Metanephros (tissue), 2 donors: ENCODE results near the gene SERF1B. TPM values are rescaled to one million over a fixed set of nuclear protein-coding genes. Genes with fewer than 3 reads are reported as not detected.

Experiments used
- small RNA-seq: library from RNA; depleted of rRNA; stranded (forward); fragments of <200 nt; gene quantifications from one replicate; pipeline ENCODE3, GENCODE V24; 2014; ENCODE audit warnings: low replicate concordance
- total RNA-seq: library from RNA; depleted of rRNA; stranded (reverse); fragments of >200 nt; gene quantifications from one replicate; pipeline ENCODE4 v1.2.3, GENCODE V29; 2014

The SERF1B gene
- 48.2 TPM for total RNA-seq

DNA sequence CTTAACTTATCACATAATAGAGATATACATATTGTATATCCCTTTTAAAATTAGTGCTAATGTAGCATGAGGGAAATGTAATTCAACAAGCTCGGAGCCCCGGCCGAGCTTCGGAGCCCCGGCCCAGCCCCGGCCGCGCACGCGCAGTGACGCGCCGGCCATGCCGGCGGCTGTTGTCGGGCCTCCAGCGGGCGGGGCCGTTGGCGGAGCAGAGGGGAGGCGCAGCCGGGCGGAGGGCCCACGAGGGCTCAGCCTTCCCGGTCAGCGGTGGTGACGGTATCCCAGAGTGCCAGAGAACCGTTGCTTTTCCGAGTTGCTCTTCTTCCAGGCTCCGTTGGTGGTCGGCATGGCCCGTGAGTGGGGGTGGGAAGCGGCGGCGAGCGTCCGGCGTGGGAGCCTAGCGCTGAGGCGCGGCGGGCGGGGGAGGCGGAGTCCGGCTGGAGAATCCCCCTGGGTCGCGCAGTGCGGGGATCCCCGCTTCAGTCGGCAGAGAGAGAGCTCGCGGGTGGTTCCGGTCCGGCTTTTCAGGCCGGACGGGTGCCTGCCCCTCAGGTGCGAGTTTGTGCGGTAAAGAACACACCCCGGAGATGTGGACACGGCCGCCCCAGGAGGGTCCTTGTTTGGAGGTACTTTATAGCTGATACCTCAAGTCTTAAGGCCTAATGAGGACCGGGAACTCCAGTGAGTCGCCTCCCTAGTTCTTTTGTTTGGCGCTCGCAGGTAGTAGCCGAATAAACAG lies at the start of gene SERF1B:
Gene SERF1B (plus strand): TSS at position 146 of the 739 bp plus-strand sequence. CDS start 201 bp downstream, at position 347.

Small RNA genes lying within 50 kb of the gene (small RNA-seq; reads per million reads assigned to genes)
- gene CDH12P2, result not detected

Other genes with a start within 250 kb of the SERF1B start
- gene SMN2, start 24.4 kb downstream of the SERF1B start, total RNA-seq, result 31.8 TPM